Hepatocyte (in vitro differentiated cells): ENCODE measurements around the gene GPR153.

Experiments
- EZH2 ChIP-seq: fragments of 200-600 bp; sonication (generic); IDR thresholded peaks from 2 replicates; pipeline ENCODE4 v1.6.1; 2016; ENCODE audit warnings: antibody characterized with exemption, mild to moderate bottlenecking, borderline replicate concordance
- EZH2phosphoT487 ChIP-seq: fragments of 200-600 bp; sonication (generic); IDR thresholded peaks from one replicate; pipeline ENCODE4 v1.6.1; 2018; ENCODE audit warnings: antibody characterized with exemption, mild to moderate bottlenecking, low read depth, moderate library complexity; ENCODE audit not compliant: unreplicated experiment, severe bottlenecking
- TF ChIP-seq, protein P1 (sequence below): fragments of 200-600 bp; sonication (generic); IDR thresholded peaks from 2 replicates; pipeline ENCODE4 v1.5.1; 2016; ENCODE audit warnings: antibody characterized with exemption, mild to moderate bottlenecking; ENCODE audit not compliant: poor library complexity

DNA sequence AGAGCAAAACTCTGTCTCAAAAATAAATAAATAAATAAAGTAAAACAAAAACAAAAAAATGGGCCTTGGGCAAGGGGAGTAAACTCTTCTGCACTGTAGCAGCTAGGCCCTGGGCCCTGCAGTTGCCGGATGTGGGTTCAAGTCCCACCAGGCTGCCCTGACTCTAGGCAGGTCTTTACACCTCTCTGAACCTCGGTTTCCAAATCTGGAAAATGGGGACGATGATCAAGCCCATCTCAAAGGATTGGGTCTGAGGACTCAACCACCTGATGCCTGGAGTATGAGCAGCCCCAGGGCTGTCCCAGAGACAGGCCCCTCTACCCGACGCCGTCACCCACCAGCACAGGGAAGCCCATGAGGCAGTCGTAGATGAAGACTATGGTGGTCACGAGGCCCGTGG, 7.5 kb downstream of the GPR153 start:
- TF ChIP-seq, protein P1, sequence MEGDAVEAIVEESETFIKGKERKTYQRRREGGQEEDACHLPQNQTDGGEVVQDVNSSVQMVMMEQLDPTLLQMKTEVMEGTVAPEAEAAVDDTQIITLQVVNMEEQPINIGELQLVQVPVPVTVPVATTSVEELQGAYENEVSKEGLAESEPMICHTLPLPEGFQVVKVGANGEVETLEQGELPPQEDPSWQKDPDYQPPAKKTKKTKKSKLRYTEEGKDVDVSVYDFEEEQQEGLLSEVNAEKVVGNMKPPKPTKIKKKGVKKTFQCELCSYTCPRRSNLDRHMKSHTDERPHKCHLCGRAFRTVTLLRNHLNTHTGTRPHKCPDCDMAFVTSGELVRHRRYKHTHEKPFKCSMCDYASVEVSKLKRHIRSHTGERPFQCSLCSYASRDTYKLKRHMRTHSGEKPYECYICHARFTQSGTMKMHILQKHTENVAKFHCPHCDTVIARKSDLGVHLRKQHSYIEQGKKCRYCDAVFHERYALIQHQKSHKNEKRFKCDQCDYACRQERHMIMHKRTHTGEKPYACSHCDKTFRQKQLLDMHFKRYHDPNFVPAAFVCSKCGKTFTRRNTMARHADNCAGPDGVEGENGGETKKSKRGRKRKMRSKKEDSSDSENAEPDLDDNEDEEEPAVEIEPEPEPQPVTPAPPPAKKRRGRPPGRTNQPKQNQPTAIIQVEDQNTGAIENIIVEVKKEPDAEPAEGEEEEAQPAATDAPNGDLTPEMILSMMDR, result no peak
- TF ChIP-seq EZH2 (no peak), EZH2phosphoT487 (no peak)
